Mesenchymal stem cell (in vitro differentiated cells and primary cell): ENCODE measurements around the gene CD209.

ENCODE experiments used
- DNase-seq: peaks from one replicate; pipeline ENCODE4 v3.0.0-alpha.2; 2013
- H2AFZ ChIP-seq: one replicate; pipeline ENCODE4 v1.6.1; 2013; ENCODE audit warnings: low read depth, mild to moderate bottlenecking, control low read depth, inconsistent platforms, low read length, moderate library complexity
- H2AK5ac ChIP-seq: 2 replicates; pipeline ENCODE4 v1.6.1; 2013; ENCODE audit warnings: low read length, moderate library complexity, mild to moderate bottlenecking, inconsistent platforms; ENCODE audit not compliant: severe bottlenecking
- H2BK120ac ChIP-seq: one replicate; pipeline ENCODE4 v1.6.1; 2013; ENCODE audit warnings: low read depth, mild to moderate bottlenecking, inconsistent platforms, low read length, moderate library complexity
- H2BK12ac ChIP-seq, 2 experiments: one replicate each; pipeline ENCODE4 v1.6.1; 2013; ENCODE audit warnings: inconsistent platforms in 2 of 2, low read length in 2 of 2, mild to moderate bottlenecking in 2 of 2, moderate library complexity in 2 of 2, control low read depth in 1 of 2
- H2BK15ac ChIP-seq: one replicate; pipeline ENCODE4 v1.6.1; 2013; ENCODE audit warnings: mild to moderate bottlenecking, low read depth, inconsistent platforms; ENCODE audit not compliant: poor library complexity, severe bottlenecking
- H2BK5ac ChIP-seq: 2 replicates; pipeline ENCODE4 v1.6.1; 2013; ENCODE audit warnings: low read depth, mild to moderate bottlenecking, low read length, control low read depth, inconsistent platforms; ENCODE audit not compliant: poor library complexity, severe bottlenecking
- H3K14ac ChIP-seq, 2 experiments: one replicate each; pipeline ENCODE4 v1.6.1; 2013; ENCODE audit warnings: inconsistent platforms in 2 of 2, low read length in 2 of 2, control low read depth in 1 of 2, mild to moderate bottlenecking in 1 of 2, moderate library complexity in 1 of 2
- H3K18ac ChIP-seq, 2 experiments: one replicate each; pipeline ENCODE4 v1.6.1; 2013; ENCODE audit warnings: inconsistent platforms in 2 of 2, low read length in 2 of 2, control low read depth in 1 of 2, low read depth in 1 of 2, mild to moderate bottlenecking in 1 of 2
- H3K23ac ChIP-seq, 2 experiments: one replicate each; pipeline ENCODE4 v1.6.1; 2013; ENCODE audit warnings: inconsistent platforms in 2 of 2, low read length in 2 of 2, mild to moderate bottlenecking in 2 of 2, moderate library complexity in 2 of 2, control low read depth in 1 of 2
- H3K27ac ChIP-seq: 2 replicates; pipeline ENCODE4 v1.5.1; 2013; ENCODE audit warnings: mild to moderate bottlenecking, moderate library complexity, low read length, control low read depth, inconsistent platforms; ENCODE audit not compliant: poor library complexity, severe bottlenecking
- H3K27me3 ChIP-seq, 2 experiments: 2 replicates each; pipeline versions ENCODE4 v1.6.1 to v1.7.0; 2013; ENCODE audit warnings: low read length in 2 of 2, mild to moderate bottlenecking in 2 of 2, moderate library complexity in 2 of 2, control low read depth in 1 of 2, inconsistent platforms in 1 of 2; ENCODE audit not compliant: control insufficient read depth in 1 of 2, insufficient read depth in 1 of 2
- H3K36me3 ChIP-seq, 2 experiments: 2 replicates each; pipeline versions ENCODE4 v1.6.1 to v1.7.0; 2013; ENCODE audit warnings: low read length in 2 of 2, control low read depth in 1 of 2, inconsistent platforms in 1 of 2, low read depth in 1 of 2, mild to moderate bottlenecking in 1 of 2; ENCODE audit not compliant: insufficient read depth in 2 of 2, control insufficient read depth in 1 of 2
- H3K4ac ChIP-seq, 2 experiments: one replicate each; pipeline ENCODE4 v1.6.1; 2013; ENCODE audit warnings: inconsistent platforms in 2 of 2, low read length in 2 of 2, mild to moderate bottlenecking in 2 of 2, moderate library complexity in 2 of 2, control low read depth in 1 of 2, low read depth in 1 of 2
- H3K4me1 ChIP-seq: 2 replicates; pipeline ENCODE4 v1.6.1; 2013; ENCODE audit warnings: low read depth, low read length, control low read depth; ENCODE audit not compliant: control insufficient read depth, insufficient read depth
- H3K4me2 ChIP-seq: 2 replicates; pipeline ENCODE4 v1.6.1; 2013; ENCODE audit warnings: low read length, mild to moderate bottlenecking, inconsistent platforms; ENCODE audit not compliant: poor library complexity, severe bottlenecking
- H3K4me3 ChIP-seq, 2 experiments: 2 replicates each; pipeline versions ENCODE4 v1.5.1 to v1.7.0; 2013; ENCODE audit warnings: low read length in 2 of 2, mild to moderate bottlenecking in 2 of 2, control low read depth in 1 of 2, low read depth in 1 of 2; ENCODE audit not compliant: insufficient read depth in 1 of 2
- H3K79me1 ChIP-seq: replicated peaks from 2 replicates; pipeline ENCODE4 v1.6.1; 2013; ENCODE audit warnings: mild to moderate bottlenecking, control low read depth, low read length, inconsistent platforms; ENCODE audit not compliant: poor library complexity, severe bottlenecking
- H3K9ac ChIP-seq: 2 replicates; pipeline ENCODE4 v1.7.0; 2013; ENCODE audit warnings: mild to moderate bottlenecking, low read length, moderate library complexity
- H3K9me3 ChIP-seq: 2 replicates; pipeline ENCODE4 v1.7.0; 2013; ENCODE audit warnings: mild to moderate bottlenecking, low read length; ENCODE audit not compliant: control insufficient read depth
- H4K8ac ChIP-seq: one replicate; pipeline ENCODE4 v1.6.1; 2013; ENCODE audit warnings: inconsistent platforms, mild to moderate bottlenecking, low read length, moderate library complexity
- H4K91ac ChIP-seq: one replicate; pipeline ENCODE4 v1.6.1; 2013; ENCODE audit warnings: mild to moderate bottlenecking, low read length, inconsistent platforms
- WGBS: methylation state at CpG from one replicate; pipeline ENCODE4 v1.1.7; 2013; ENCODE audit warnings: mixed read lengths; 5-methylcytosine and 5-hydroxymethylcytosine counted together

CD209 gene

DNA sequence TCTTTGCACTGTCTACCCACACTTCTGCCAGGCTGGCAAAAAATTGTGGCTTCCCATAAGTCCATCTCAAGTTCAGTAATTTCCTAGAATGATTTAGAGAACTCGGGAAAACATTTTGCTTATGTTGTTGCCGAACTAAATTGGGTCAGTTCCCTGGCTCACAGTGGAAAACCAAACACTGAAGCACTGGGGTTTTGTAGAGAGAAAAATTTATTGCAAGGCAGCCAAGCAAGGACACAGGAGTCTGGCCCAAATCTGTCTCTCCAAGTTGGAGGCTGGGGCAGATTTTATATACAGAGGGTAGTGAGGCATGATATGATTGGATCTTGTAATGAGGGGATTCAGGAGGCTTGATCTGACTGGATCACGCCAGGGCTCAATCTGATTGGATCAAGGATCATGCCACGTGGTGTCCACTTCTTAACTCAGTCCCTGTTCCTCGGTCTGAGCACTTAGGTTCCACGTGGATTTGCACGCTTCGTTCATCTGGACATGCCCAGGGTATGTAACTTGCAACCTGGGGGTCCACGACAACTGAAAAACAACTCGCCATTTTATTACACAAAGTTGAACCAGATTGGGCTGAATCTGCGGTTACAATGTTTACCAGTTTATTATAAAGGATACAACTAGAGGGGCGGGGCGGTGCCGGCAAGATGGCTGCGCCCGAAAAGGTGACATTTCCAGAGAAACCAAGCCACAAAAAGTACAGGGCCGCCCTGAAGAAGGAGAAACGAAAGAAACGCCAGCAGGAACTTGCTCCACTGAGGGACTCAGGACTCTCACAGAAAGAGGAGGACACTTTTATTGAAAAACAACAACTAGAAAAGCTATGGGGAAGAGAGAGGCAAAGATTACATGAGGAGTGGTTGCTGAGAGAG is 7.3 kb downstream of the CD209 start:
- no peak overlapping the region for H3K23ac ChIP-seq
- no peak overlapping the region for H2AK5ac ChIP-seq
- H3K27ac ChIP-seq, result no peak overlapping the region
- H3K14ac ChIP-seq, result no peak overlapping the region
- no peak for DNase-seq
- H3K18ac ChIP-seq, result no peak overlapping the region
- H3K9me3 ChIP-seq, result no peaks in the 10 kb centered on the region
- no peak overlapping the region for H3K9ac ChIP-seq
- H2AFZ ChIP-seq, result no peak overlapping the region
- H2BK12ac ChIP-seq, result no peak overlapping the region
- no peak overlapping the region for H2BK15ac ChIP-seq
- 81% methylated on average over 19 of the region's 19 CpGs for WGBS
- no peak overlapping the region for H2BK120ac ChIP-seq
- H3K36me3 ChIP-seq, result no peaks in the 10 kb centered on the region
- no peaks in the 10 kb centered on the region for H3K79me1 ChIP-seq
- no peak overlapping the region for H4K91ac ChIP-seq
- H3K4me2 ChIP-seq, result no peak overlapping the region
- no peak overlapping the region for H3K4ac ChIP-seq
- no peak overlapping the region for H4K8ac ChIP-seq
- H3K4me1 ChIP-seq, result no peaks in the 10 kb centered on the region
- H2BK5ac ChIP-seq, result no peak overlapping the region
- peaks cover 20 to 63% of the 10 kb centered on the region in 2 experiments for H3K27me3 ChIP-seq
- no peak overlapping the region for H3K4me3 ChIP-seq

DNA sequence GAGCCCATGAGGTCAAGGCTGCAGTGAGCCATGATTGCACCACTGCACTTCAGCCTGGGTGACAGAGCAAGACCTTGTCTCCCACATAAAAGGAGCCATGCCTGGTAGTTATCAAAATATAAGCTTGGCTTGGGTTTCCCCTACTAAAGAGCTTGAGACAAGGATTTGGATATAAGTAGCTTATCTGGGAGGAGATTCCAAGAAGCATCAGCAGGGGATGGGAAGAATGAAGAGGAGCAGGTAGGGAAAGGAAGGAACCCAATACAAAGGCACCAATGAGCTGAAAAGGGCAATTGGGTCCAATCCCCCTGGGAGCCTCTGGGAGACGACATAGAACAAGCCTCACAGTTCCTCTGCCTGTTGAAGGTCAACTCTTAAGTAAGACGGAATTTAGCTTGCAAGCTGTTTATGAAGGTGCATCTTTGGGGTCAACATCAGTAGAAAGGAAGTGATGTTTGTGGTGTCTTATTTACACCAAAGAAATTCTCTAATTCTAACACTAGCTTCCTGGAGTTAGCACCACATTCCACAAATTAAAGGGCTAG is 8.1 kb downstream of the CD209 start:
- Histone ChIP-seq H3K9ac (no peak overlapping the region), H4K8ac (no peak overlapping the region), H3K14ac (no peak overlapping the region), H2BK15ac (no peak overlapping the region), H3K9me3 (no peaks in the 10 kb centered on the region), H3K27ac (no peak overlapping the region), H3K27me3 (peaks cover 19 to 65% of the 10 kb centered on the region in 2 experiments), H3K4me2 (no peak overlapping the region), H3K18ac (no peak overlapping the region), H3K79me1 (no peaks in the 10 kb centered on the region), H3K4ac (no peak overlapping the region), H3K36me3 (no peaks in the 10 kb centered on the region), H3K23ac (no peak overlapping the region), H3K4me1 (no peaks in the 10 kb centered on the region), H2BK120ac (no peak overlapping the region), H2AFZ (no peak overlapping the region), H2BK5ac (no peak overlapping the region), H2AK5ac (no peak overlapping the region), H4K91ac (no peak overlapping the region), H2BK12ac (no peak overlapping the region), H3K4me3 (no peak overlapping the region)
- WGBS, result 44% methylated on average over 1 of the region's 2 CpGs
- DNase-seq, result no peak

DNA sequence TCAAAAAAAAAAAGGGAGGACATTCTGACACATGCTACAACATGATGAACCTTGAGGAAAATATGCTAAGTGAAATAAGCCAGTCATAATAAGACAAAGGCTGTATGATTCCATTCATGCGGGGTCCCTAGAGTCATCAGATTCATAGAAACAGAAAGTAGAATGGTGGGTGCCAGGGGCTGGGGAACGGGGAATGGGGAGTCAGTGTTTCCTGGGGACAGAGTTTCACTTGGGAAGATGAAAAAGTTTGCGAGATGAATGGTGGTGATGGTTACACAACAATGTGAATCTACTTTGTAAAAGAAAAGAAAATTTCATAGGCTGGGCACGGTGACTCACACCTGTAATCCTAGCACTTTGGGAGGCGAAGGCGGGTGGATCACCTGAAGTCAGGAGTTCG is 9.3 kb downstream of the CD209 start:
- Histone ChIP-seq H3K4ac (no peak overlapping the region), H3K4me3 (no peak overlapping the region), H4K8ac (no peak overlapping the region), H3K9me3 (no peaks in the 10 kb centered on the region), H3K18ac (no peak overlapping the region), H3K27ac (no peak overlapping the region), H4K91ac (no peak overlapping the region), H3K36me3 (no peaks in the 10 kb centered on the region), H2BK15ac (no peak overlapping the region), H2AK5ac (no peak overlapping the region), H2BK12ac (no peak overlapping the region), H3K23ac (no peak overlapping the region), H3K4me2 (no peak overlapping the region), H2BK5ac (no peak overlapping the region), H3K14ac (no peak overlapping the region), H3K79me1 (no peaks in the 10 kb centered on the region), H2AFZ (no peak overlapping the region), H3K4me1 (no peaks in the 10 kb centered on the region), H2BK120ac (no peak overlapping the region), H3K27me3 (peaks cover 16 to 62% of the 10 kb centered on the region in 2 experiments), H3K9ac (no peak overlapping the region)
- no peak for DNase-seq
- 76% methylated on average over 7 of the region's 7 CpGs for WGBS

DNA sequence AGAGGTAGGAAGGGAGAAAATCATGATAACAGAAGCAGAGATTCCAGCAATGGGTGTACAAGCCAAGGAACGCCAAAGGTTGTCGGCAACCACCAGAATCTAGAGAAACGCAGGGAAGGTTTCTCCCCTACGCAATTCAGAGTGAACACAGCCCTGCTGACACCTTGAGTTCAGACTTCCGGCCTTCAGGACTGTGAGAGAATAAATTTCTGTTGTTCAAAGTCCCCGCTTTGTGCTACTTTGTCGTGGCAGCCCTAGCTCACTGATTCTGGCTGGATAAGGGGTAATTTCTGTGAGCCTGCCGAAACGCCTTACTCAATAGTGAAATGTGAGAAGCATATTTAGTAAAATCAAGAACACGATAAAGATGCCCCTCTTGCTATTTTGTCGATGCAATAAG is 10.1 kb downstream of the CD209 start:
- no peak overlapping the region for H2BK120ac ChIP-seq
- no peak overlapping the region for H3K4me3 ChIP-seq
- H3K9me3 ChIP-seq, result no peaks in the 10 kb centered on the region
- no peak overlapping the region for H3K14ac ChIP-seq
- H2BK15ac ChIP-seq, result no peak overlapping the region
- H3K18ac ChIP-seq, result no peak overlapping the region
- H3K36me3 ChIP-seq, result no peaks in the 10 kb centered on the region
- H3K4me2 ChIP-seq, result no peak overlapping the region
- no peak overlapping the region for H3K23ac ChIP-seq
- H3K79me1 ChIP-seq, result no peaks in the 10 kb centered on the region
- no peak overlapping the region for H3K9ac ChIP-seq
- DNase-seq, result no peak
- H2AFZ ChIP-seq, result no peak overlapping the region
- H4K8ac ChIP-seq, result no peak overlapping the region
- H2BK5ac ChIP-seq, result no peak overlapping the region
- H3K27ac ChIP-seq, result no peak overlapping the region
- peaks cover 10 to 66% of the 10 kb centered on the region in 2 experiments for H3K27me3 ChIP-seq
- H4K91ac ChIP-seq, result no peak overlapping the region
- 83% methylated on average over 11 of the region's 11 CpGs for WGBS
- H2BK12ac ChIP-seq, result no peak overlapping the region
- H3K4me1 ChIP-seq, result no peaks in the 10 kb centered on the region
- no peak overlapping the region for H2AK5ac ChIP-seq
- no peak overlapping the region for H3K4ac ChIP-seq
